ENCODE data around the gene CNOT9. TPM values are rescaled to one million over a fixed set of nuclear protein-coding genes. Genes with fewer than 3 reads are reported as not detected.
A peak's percentile ranks its signal among the peaks of the same experiment; 100 is the strongest.

Gene CNOT9
- total RNA-seq, 2 donors from 2014 or later = 16.3 to 23.8 TPM

- no peak for ATAC-seq
- intact Hi-C loops (cut with DNase I) = no loop called here
- DNase-seq = no peak
Measured at GRCh38 chr2:218570850-218571249, 2.2 kb downstream of the CNOT9 start.

- no peak for ATAC-seq
- intact Hi-C loops (cut with DNase I) = no loop called here
- DNase-seq = no peak
Measured at GRCh38 chr2:218576854-218577253, 8.2 kb downstream of the CNOT9 start.

GRCh38 chr2:218577482-218578220 is 9.0 kb downstream of the CNOT9 start:
- DNase-seq (no peak), ATAC-seq (peak in 1 of 2 donors; percentile 50)
- intact Hi-C loops (cut with DNase I) = no loop called here

GRCh38 chr2:218578272-218578877 is 9.7 kb downstream of the CNOT9 start:
- ATAC-seq = no peak
- DNase-seq = no peak
- intact Hi-C loops (cut with DNase I) = no loop called here

- intact Hi-C loops (cut with DNase I) = loop anchor here in 1 of 2 donors (10.0 kb wide), 1 partner anchor 63 kb away; no protein-coding TSS in a partner anchor
- DNase-seq = no peak
- ATAC-seq = no peak
Measured at GRCh38 chr2:218582076-218582475, 13.4 kb downstream of the CNOT9 start.

- no peak for DNase-seq
- intact Hi-C loops (cut with DNase I) = loop anchor here in 1 of 2 donors (10.0 kb wide), 1 partner anchor 61 kb away; no protein-coding TSS in a partner anchor
Measured at GRCh38 chr2:218583983-218584850, 15.6 kb downstream of the CNOT9 start.

GRCh38 chr2:218585541-218585940 is 16.9 kb downstream of the CNOT9 start:
- ATAC-seq = no peak
- intact Hi-C loops (cut with DNase I) = loop anchor here in 1 of 2 donors (10.0 kb wide), 1 partner anchor 59 kb away; no protein-coding TSS in a partner anchor
- no peak for DNase-seq

More at GRCh38 chr2:218583983-218584850, 15.6 kb downstream of the CNOT9 start:
- no peak for ATAC-seq

- no peak for DNase-seq
- peak in 1 of 2 donors; percentile 32 for ATAC-seq
- intact Hi-C loops (cut with DNase I) = no loop called here
Measured at GRCh38 chr2:218605432-218605831, 36.8 kb downstream of the CNOT9 start.

- intact Hi-C loops (cut with DNase I) = no loop called here
- peak; percentile 51 for DNase-seq
- ATAC-seq = peak; percentile 82 to 93
Measured at GRCh38 chr2:218607436-218608115, 38.9 kb downstream of the CNOT9 start, which contains the start of gene PLCD4. PLCD4 (plus strand) TSS chr2:218607899; CDS start chr2:218615740, 7,841 bp downstream.

GRCh38 chr2:218615868-218616315 is 47.3 kb downstream of the CNOT9 start:
- no peak for DNase-seq
- intact Hi-C loops (cut with DNase I) = no loop called here
- peak in 1 of 2 donors; percentile 14 for ATAC-seq

GRCh38 chr2:218618102-218618860 is 49.6 kb downstream of the CNOT9 start:
- no peak for DNase-seq
- no peak for ATAC-seq
- intact Hi-C loops (cut with DNase I) = no loop called here

- ATAC-seq (no peak), DNase-seq (no peak)
- intact Hi-C loops (cut with DNase I) = no loop called here
Measured at GRCh38 chr2:218621007-218621406, 52.4 kb downstream of the CNOT9 start.

GRCh38 chr2:218622606-218623365 is 54.1 kb downstream of the CNOT9 start:
- intact Hi-C loops (cut with DNase I) = no loop called here
- peak; percentile 30 to 47 for ATAC-seq
- DNase-seq = no peak

GRCh38 chr2:218623366-218623705 is 54.7 kb downstream of the CNOT9 start:
- DNase-seq = no peak
- no peak for ATAC-seq
- intact Hi-C loops (cut with DNase I) = no loop called here

- intact Hi-C loops (cut with DNase I) = no loop called here
- DNase-seq (no peak), ATAC-seq (no peak)
Measured at GRCh38 chr2:218626369-218626768, 57.7 kb downstream of the CNOT9 start.

- DNase-seq (no peak), ATAC-seq (no peak)
- intact Hi-C loops (cut with DNase I) = no loop called here
Measured at GRCh38 chr2:218627939-218628338, 59.3 kb downstream of the CNOT9 start.

- no peak for ATAC-seq
- DNase-seq = no peak
- intact Hi-C loops (cut with DNase I) = no loop called here
Measured at GRCh38 chr2:218631837-218632236, 63.2 kb downstream of the CNOT9 start.

GRCh38 chr2:218635719-218636118 is 67.1 kb downstream of the CNOT9 start:
- intact Hi-C loops (cut with DNase I) = no loop called here
- ATAC-seq (no peak), DNase-seq (no peak)

All from left cardiac atrium (tissue), 4 donors.